HG03108 (cell line): ENCODE results near the gene HOXC10.
A peak's percentile ranks its signal among the peaks of the same experiment; 100 is the strongest.

Experiments
- ATAC-seq: cut with Tn5 transposase; IDR thresholded peaks from one replicate; pipeline ENCODE4 v1.9.1; 2021; ENCODE audit warnings: moderate library complexity; ENCODE audit not compliant: unreplicated experiment

Gene HOXC10

DNA sequence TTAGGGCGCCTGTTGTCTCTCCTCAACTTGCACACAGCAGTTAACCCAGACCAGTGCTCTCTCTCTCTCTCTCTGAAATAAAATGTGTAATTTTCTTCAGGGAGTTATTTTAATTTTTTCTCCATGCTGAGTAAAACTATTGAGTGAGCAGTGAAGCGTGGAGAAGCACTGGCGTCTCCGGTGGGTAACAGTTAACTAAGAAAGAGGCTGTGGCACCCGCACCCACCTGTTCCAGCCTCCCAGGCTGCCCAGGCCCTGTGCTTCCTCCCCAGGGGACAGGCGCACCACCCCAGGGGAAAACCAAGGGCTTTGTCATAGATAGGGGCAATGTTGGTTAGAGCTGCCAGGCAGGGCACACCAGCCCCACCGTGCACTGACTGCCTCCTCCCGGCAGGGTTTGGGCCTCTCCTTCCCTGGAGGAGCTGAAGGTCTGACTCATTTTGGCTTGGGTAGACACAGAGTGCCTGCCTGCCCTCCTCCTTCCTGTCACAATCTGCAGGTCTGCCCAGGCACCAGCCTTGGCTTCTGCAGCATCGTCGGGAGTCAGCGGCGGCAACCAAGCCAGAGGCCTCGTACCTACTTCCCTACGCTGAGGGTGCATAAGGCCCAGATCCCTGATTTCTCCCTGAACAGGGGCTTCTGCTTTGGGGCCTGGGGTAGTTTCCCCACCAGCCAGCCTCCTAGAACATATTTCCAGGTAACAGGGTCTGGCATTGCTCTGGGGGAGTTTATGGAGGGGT is 51.8 kb downstream of the HOXC10 start:
- ATAC-seq = peak; percentile 69

DNA sequence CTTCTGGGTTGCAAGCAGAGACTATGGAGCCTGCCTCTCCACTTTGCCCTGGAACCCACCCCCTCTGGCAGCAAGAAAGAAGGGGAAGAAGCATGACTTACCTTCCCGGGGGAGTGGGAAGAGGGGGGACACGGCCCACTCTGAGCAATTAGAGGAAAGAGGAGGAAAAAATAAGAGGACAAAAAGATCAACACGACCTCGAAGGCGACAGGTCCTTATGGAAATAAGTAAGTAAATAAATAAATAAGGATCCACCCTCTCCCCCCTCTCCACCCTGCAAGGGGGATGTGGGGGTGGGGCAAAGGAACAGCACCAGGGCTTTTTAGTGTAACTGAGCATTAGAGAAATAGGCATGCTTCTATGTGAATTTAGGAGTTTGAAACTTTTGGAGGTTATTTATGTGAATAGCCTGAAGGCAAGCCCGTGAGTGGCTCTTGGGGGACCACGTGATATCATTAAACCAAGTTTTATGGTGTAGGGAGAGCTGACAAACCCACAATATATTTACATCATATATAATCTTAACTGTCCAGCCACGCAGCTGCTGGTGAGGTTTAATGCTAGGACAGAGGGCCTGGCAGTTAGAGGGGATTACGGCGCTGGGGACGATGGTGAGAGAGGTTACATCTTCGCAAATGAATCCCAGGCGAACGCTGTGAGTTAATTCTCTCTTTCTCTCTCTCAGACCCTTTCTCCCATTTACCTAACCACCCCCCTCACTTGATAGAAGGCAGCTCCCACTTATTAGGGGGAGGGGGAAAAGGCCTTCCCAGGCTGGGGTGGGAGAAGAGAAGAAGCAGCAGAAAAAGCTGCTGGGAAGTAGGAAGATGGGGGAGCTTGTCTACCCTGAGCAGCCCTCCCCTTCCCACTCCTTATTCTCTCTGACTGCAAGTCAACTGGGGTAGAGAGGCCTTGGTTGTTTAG is 52.7 kb downstream of the HOXC10 start:
- ATAC-seq = no peak

- no peak for ATAC-seq
Measured at GRCh38 chr12:54038284-54038870, 53.4 kb downstream of the HOXC10 start.

GRCh38 chr12:54038871-54039414 is 54.0 kb downstream of the HOXC10 start:
- no peak for ATAC-seq

- ATAC-seq = no peak
Measured at GRCh38 chr12:54039417-54040147, 54.6 kb downstream of the HOXC10 start.
